Neural cell (in vitro differentiated cells): ENCODE measurements around the gene MAP6. TPM values are rescaled to one million over a fixed set of nuclear protein-coding genes. Genes with fewer than 3 reads are reported as not detected.

Source experiments
- H2AFZ ChIP-seq: fragments of 200-600, 300-800 bp; sonication (generic), shearing (Covaris generic); 2 replicates; pipeline ENCODE4 v1.6.0; 2014; ENCODE audit warnings: low read depth, mild to moderate bottlenecking, antibody characterized with exemption, low read length, moderate library complexity
- H3F3A ChIP-seq: fragments of 200-600 bp; shearing (Covaris generic); 2 replicates; pipeline ENCODE4 v1.6.1; 2016; ENCODE audit warnings: mild to moderate bottlenecking, moderate library complexity, mixed read lengths, antibody characterized with exemption, low read length; ENCODE audit not compliant: insufficient read depth, poor library complexity, severe bottlenecking
- H3K27ac ChIP-seq: fragments of 200-600, 300-800 bp; sonication (generic), shearing (Covaris generic); 2 replicates; pipeline ENCODE4 v1.5.1; 2014; ENCODE audit warnings: mild to moderate bottlenecking, low read length, moderate library complexity
- H3K27me3 ChIP-seq: fragments of 300-800, 200-600 bp; sonication (generic), shearing (Covaris generic); 2 replicates; pipeline ENCODE4 v1.6.0; 2014; ENCODE audit warnings: mild to moderate bottlenecking, low read depth, low read length, moderate library complexity; ENCODE audit not compliant: insufficient read depth
- H3K36me3 ChIP-seq: fragments of 300-800, 200-600 bp; sonication (generic), shearing (Covaris generic); 2 replicates; pipeline ENCODE4 v1.5.1; 2014; ENCODE audit warnings: mild to moderate bottlenecking, antibody characterized with exemption, low read length, moderate library complexity; ENCODE audit not compliant: insufficient read depth
- H3K4me2 ChIP-seq: fragments of 300-800, 200-600 bp; sonication (generic), shearing (Covaris generic); 2 replicates; pipeline ENCODE4 v1.6.0; 2014; ENCODE audit warnings: mild to moderate bottlenecking, low read length
- H3K4me3 ChIP-seq: fragments of 300-800, 200-600 bp; sonication (generic), shearing (Covaris generic); 2 replicates; pipeline ENCODE4 v1.5.1; 2014; ENCODE audit warnings: mild to moderate bottlenecking, low read length, moderate library complexity
- H3K79me2 ChIP-seq: fragments of 200-600 bp; shearing (Covaris generic); replicated peaks from 2 replicates; pipeline ENCODE4 v1.6.0; 2014; ENCODE audit warnings: mild to moderate bottlenecking, low read length, moderate library complexity; ENCODE audit not compliant: insufficient read depth
- H3K9ac ChIP-seq: fragments of 300-800, 200-600 bp; sonication (generic), shearing (Covaris generic); 2 replicates; pipeline ENCODE4 v1.6.1; 2016; ENCODE audit warnings: mild to moderate bottlenecking, low read length, mixed read lengths
- H3K9me2 ChIP-seq: fragments of 200-600 bp; shearing (Covaris generic); 2 replicates; pipeline ENCODE4 v1.6.1; 2016; ENCODE audit warnings: mild to moderate bottlenecking, low read length, mixed read lengths; ENCODE audit not compliant: insufficient read depth
- H3K9me3 ChIP-seq: fragments of 200-600, 300-800 bp; sonication (generic), shearing (Covaris generic); 2 replicates; pipeline ENCODE4 v1.6.1; 2016; ENCODE audit warnings: mild to moderate bottlenecking, mixed run types, low read length, moderate library complexity, mixed read lengths
- H4K20me1 ChIP-seq: fragments of 200-600 bp; shearing (Covaris generic); 2 replicates; pipeline ENCODE4 v1.6.1; 2016; ENCODE audit warnings: mild to moderate bottlenecking, mixed run types; ENCODE audit not compliant: insufficient read depth
- CTCF ChIP-seq: fragments of 450-650 bp; IDR thresholded peaks from 2 replicates; pipeline ENCODE4 v1.5.1; 2014; ENCODE audit warnings: antibody characterized with exemption, mild to moderate bottlenecking, moderate library complexity; ENCODE audit not compliant: poor library complexity, severe bottlenecking
- EP300 ChIP-seq: fragments of 450-650 bp; conservative IDR thresholded peaks from 2 replicates; pipeline ENCODE4 v1.6.1; 2014; ENCODE audit warnings: antibody characterized with exemption, mild to moderate bottlenecking, moderate library complexity; ENCODE audit not compliant: poor library complexity, severe bottlenecking
- EZH2 ChIP-seq: fragments of 200-600, 300-800 bp; shearing (Covaris generic), sonication (generic); IDR thresholded peaks from 2 replicates; pipeline ENCODE4 v1.6.1; 2014; ENCODE audit warnings: antibody characterized with exemption, low read length, borderline replicate concordance, mild to moderate bottlenecking; ENCODE audit not compliant: insufficient read depth, poor library complexity, severe bottlenecking
- MXI1 ChIP-seq: fragments of 450-650 bp; conservative IDR thresholded peaks from 2 replicates; pipeline ENCODE4 v1.6.1; 2014; ENCODE audit warnings: antibody characterized with exemption, mild to moderate bottlenecking; ENCODE audit not compliant: poor library complexity, severe bottlenecking
- POLR2AphosphoS5 ChIP-seq: IDR thresholded peaks from 2 replicates; pipeline ENCODE4 v1.6.1; 2012
- RAD21 ChIP-seq: fragments of 450-650 bp; conservative IDR thresholded peaks from 2 replicates; pipeline ENCODE4 v1.6.1; 2014; ENCODE audit warnings: antibody characterized with exemption, mild to moderate bottlenecking, moderate library complexity
- REST ChIP-seq: IDR thresholded peaks from 2 replicates; pipeline ENCODE4 v1.6.1; 2012; ENCODE audit warnings: borderline replicate concordance
- SMC3 ChIP-seq: fragments of 450-650 bp; conservative IDR thresholded peaks from 2 replicates; pipeline ENCODE4 v1.6.1; 2014; ENCODE audit warnings: antibody characterized with exemption, mild to moderate bottlenecking, moderate library complexity; ENCODE audit not compliant: poor library complexity
- TAF1 ChIP-seq: IDR thresholded peaks from 2 replicates; pipeline ENCODE4 v1.6.1; 2012; ENCODE audit warnings: low read depth
- polyA plus RNA-seq: library from polyadenylated mRNA; depleted of rRNA; stranded (reverse); fragments of >200 nt; gene quantifications from 2 replicates; pipeline ENCODE4 v1.2.3, GENCODE V29; 2014

Gene MAP6
- polyA plus RNA-seq, 1 donor from 2014 or later, result 178 TPM

- TF ChIP-seq EZH2, result no peak
- no peak for TF ChIP-seq SMC3
- no peak for TF ChIP-seq EP300
- TF ChIP-seq TAF1, result no peak
- TF ChIP-seq RAD21, result no peak
- no peak for TF ChIP-seq CTCF
- no peak for TF ChIP-seq REST
- no peak for TF ChIP-seq MXI1
- TF ChIP-seq POLR2AphosphoS5, result no peak
- peaks cover 11% of the 10 kb centered on the region for H3K36me3 ChIP-seq
- no peak overlapping the region for H2AFZ ChIP-seq
- no peak overlapping the region for H3K4me2 ChIP-seq
- no peaks in the 10 kb centered on the region for H3K9me2 ChIP-seq
- H3K9me3 ChIP-seq, result no peaks in the 10 kb centered on the region
- H3K4me3 ChIP-seq, result no peak overlapping the region
- peaks cover 8% of the 10 kb centered on the region for H3K79me2 ChIP-seq
- no peaks in the 10 kb centered on the region for H4K20me1 ChIP-seq
- no peaks in the 10 kb centered on the region for H3F3A ChIP-seq
- no peak overlapping the region for H3K9ac ChIP-seq
- H3K27me3 ChIP-seq, result no peaks in the 10 kb centered on the region
- H3K27ac ChIP-seq, result no peak overlapping the region
These were observed 62.7 kb downstream of the MAP6 start for GRCh38 chr11:75606099-75606498.

GRCh38 chr11:75603791-75604736 is 64.8 kb downstream of the MAP6 start:
- no peak overlapping the region for H3K27ac ChIP-seq
- H3K4me3 ChIP-seq, result no peak overlapping the region
- no peaks in the 10 kb centered on the region for H3F3A ChIP-seq
- H3K9me3 ChIP-seq, result no peaks in the 10 kb centered on the region
- no peaks in the 10 kb centered on the region for H3K9me2 ChIP-seq
- H2AFZ ChIP-seq, result no peak overlapping the region
- no peak overlapping the region for H3K4me2 ChIP-seq
- no peaks in the 10 kb centered on the region for H3K27me3 ChIP-seq
- no peaks in the 10 kb centered on the region for H3K79me2 ChIP-seq
- TF ChIP-seq EP300 (no peak), TAF1 (no peak), RAD21 (no peak), REST (no peak), EZH2 (no peak), CTCF (no peak), MXI1 (no peak), POLR2AphosphoS5 (no peak), SMC3 (no peak)
- no peak overlapping the region for H3K9ac ChIP-seq
- peaks cover 11% of the 10 kb centered on the region for H3K36me3 ChIP-seq
- no peaks in the 10 kb centered on the region for H4K20me1 ChIP-seq
